Stimulated activated CD4-positive, alpha-beta T cell treated with anti-CD3 and anti-CD28 coated beads, Interleukin-1b, Interleukin-23, amount 100 ng/mL, for 4 hours (primary cell): ENCODE results near the gene PAX8.

Source experiments
- DNase-seq, 2 donors: peaks; one replicate each; pipeline ENCODE4 v3.0.0-alpha.2; 2020; ENCODE audit warnings: low read depth in 2 of 2

Gene PAX8

DNA sequence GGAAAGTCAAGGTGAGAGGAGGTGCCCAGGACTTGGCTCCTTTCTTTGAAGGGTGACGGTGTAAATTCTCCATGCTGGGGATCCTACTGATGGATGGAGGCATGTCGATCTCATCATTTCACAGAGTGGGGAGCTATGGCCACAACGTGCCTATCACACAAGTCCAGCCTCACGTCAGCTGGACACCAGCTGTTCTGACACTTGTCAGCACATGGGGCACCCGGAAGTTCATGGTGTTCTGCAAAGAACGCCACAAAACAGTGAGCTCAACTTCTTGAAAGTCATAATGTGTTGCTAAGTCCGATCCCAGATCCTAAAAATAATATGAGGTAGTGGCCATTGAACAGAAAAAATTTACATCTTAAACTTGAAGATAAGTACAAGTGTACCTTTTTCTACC, 12.3 kb downstream of the PAX8 start:
- DNase-seq: no peak

DNA sequence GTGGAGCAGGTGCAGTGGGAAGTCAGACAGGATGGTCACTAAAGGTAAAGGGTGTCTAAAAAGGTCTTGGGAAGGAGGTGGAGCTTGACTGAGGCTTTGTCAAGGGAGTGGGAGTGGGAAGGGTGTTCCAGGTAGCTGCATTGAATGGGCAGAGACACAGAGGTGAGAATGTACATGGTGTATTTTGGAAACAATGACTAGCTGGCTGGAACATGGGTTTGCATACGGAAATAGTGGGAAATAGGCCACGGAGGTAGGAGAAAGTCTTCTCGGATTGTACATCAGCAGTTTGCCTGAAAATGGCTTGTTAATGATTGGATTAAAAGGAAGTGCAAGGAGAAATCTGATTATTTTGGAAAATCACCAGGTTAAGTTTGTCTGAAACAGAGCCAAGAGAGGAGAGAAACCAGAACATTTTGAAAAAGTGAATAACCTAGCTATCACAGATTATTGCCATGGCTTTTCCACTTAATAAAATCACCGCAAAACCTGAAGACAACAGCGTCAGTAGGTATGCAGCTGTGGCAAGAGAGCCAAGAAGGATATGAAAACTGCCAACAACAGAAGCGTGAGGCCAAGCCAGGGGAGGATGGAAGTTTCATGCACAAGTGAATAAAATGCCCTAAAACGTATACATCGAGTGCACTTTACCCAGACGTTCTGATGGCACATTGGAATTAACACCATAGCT, 13.9 kb downstream of the PAX8 start:
- no peak for DNase-seq

DNA sequence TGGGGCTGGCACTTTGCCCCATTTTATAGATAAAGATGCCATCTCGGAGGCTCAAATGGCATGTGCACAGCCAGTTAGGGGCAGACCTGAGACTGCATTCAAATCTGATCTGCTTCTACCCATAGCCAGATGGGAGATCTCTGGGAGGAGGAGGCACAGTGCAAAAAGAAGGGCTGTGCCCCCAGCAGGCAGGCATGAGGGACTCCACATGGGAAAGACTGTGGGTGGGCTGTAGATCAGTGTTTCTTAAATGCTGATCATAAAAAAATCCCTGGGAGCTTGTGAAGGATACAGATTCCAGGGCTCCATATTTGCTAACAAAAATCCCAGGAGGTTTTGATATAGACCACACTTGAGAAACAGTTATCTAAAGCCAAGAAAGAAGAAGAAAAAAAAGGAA, 15.2 kb downstream of the PAX8 start:
- no peak for DNase-seq

DNA sequence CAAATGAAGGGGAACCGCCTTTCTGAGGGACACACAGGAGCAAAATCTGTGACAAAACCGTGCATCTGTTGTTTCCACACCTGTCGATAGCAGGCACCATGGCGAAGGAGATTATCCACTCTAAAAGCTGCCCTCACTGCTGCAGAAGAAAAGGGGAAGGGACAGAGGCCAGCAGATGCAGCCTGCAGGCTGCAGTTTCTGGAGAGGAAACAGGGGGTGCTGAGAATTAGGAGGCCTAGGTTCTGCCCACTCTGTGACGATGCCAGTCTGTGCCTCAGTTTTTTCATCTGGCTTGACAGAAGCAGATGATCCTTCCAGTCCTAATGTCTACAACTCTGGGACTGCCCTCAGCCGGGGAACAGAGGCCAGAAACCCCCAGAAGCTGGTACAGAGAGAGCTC, 17.7 kb downstream of the PAX8 start:
- DNase-seq: no peak

DNA sequence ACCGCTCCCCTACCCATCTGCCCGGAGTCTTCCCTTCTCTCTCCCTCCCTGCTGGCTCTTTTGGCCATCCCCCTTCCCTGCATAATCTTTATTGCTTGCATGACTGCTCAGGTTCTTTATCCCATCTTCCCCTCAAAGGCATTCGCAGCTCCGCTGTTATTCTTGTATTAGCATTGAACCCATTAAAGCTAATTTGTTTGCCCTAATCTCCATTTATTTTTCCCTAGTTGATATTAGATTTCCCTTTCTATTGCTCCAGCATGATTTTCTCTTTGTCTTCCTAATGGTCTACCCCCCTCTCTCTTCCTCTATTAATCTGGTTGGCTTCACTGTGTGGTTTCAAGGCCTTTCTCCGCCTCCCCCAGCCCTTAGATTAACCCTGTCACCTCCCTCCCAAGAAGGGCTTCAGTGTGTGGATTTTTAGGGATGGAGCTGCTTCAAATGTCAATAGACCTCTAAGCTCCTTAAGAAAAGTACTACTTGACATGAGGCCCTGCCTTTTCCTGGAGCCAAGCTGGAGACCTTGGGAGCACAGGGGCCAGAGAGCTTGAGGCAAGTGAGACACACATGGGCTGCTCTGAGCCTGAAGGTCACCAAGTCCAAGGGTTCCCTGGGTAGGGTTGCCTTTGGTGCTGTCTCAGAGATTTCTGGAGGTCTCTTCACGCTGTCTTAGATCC, 20.1 kb downstream of the PAX8 start:
- DNase-seq: no peak

DNA sequence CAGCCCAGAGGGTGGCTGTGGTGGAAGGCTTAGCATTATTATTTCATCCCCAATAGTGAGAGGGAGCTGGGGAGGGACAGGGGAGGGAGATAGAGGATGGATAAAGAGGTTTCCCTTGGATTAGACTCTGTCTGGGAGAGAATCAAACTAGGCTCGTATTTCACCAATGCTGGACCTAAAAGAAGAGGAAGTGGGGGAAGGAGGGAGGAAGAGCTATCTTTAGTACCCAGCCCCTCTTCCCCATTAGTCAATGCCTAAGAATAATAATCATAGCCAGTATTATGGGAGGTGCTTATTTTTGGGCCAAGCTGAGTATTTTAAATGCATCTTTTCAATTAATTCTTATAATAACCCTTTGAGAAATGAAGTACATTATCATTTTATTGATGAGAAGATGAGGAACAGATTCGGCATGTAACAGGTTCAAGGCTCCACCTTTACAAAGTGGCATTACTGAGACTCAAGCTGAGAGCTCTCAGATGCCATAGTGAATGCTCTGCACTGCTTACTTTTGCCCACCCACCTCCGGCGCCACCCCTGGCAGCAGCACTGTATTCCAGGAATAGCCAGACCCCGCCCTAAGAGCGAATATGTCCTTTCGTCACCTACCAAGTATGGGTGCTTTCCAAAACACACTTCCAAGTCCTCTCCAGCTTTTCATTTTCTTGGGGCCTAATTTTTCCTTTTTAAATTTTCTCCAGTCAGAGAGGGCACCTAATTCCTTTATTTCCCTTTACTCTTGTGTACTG, 21.0 kb downstream of the PAX8 start:
- no peak for DNase-seq

DNA sequence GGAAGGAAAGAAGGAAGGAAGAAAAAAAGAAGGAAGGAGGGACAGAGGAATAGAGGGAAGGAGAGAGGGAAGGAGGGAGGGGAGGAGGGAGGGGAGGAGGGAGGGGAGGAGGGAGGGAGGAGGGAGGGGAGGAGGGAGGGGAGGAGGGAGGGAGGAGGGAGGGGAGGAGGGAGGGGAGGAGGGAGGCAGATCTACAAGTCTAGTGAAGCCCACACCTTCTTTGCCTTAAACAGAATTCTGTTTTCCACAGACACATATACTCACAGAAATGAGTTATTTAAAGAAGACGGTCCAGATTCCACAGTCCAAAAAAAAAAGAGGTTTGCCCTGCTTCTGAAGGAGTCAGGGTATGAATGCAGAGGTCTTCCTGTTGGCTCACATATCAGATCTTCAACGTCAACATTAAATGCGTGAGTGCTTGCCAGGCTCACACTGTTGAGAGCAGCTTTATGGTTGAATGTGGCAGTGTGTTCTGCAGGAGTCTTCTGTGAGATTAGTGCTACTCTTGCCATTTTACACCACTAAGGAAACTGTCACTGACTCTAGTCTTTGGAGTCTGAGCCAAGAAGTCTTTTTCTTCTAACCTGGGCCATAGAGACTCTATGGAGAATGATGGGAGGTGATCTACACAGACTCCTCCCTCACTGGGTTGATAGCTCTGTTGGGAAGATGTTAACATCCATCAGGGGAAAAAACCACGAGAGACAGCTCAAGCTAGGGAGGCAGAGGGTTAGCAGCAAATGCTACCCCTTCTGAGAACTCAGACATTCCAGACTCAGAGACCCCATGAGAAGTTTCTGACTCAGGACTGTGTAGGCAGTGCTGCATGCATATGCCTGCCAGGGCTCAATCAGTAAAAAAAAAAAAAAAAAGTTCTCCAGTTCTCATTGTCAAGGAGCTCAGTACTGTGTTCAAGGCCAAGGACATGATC, 23.3 kb downstream of the PAX8 start:
- no peak for DNase-seq

DNA sequence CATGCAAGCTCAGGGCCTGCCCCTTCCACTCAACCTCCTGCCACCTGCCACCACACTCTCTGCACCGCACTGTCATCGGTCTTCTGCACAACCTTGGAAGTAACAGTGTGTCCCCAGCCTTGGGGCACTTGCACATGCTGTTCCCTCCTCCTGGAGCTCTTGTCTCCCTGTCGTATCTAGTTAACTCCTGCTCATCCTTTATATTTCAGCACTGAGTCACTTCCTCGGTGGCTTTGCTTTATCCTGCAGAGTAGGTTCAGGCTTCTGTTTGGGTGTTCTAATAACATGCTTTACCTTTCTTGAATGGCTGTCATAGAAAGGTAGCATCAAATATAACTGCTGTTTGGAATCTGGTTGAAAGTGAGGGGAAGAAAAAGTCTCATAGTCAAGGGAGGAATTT, 25.3 kb downstream of the PAX8 start:
- no peak for DNase-seq

DNA sequence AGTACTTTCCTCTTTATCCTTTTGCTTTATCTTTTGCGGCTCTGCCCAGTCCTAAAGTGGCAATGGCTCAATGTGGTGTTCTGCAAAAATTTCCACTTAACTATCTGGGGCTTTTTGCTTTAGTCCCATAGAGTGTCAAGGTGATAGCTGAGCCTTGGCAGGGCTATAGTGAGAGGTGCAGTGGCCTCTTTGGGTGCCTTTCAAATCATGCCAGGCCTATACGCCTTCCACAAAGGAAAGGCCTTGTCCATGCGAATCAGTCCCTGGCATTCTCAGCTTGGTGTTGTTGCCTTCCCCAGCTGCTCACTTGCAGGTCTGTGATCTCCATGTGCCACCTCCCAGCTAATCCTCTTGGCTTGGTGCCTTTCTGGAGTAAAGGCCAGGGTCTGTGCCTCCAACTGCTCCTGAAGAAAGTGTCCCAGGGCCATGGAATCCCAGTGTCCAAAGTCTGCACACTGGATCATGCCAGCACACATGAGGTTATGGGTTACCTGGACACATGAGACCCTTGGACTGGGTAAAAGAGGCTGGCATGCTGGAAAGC, 26.6 kb downstream of the PAX8 start:
- no peak for DNase-seq

DNA sequence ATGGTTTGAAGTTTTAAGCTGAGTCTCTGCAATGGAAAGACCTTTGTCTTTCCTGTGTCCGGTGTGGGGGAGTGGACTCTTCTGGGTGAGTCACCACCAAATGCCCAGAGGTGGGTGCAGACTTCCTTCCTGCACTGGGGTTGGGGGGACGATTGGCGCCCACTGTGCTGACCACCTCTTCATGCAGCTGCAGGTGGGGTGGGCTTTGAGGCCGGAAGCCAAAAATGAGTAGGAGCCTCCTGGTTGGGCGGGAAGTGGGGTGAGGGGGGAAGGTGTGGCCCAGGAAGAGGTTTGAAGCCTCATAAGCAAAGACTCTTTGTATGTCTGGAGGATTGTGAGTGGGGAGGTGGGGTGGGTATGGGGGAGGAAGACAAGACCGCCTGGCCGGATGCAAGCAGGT, 27.6 kb downstream of the PAX8 start:
- DNase-seq: no peak

DNA sequence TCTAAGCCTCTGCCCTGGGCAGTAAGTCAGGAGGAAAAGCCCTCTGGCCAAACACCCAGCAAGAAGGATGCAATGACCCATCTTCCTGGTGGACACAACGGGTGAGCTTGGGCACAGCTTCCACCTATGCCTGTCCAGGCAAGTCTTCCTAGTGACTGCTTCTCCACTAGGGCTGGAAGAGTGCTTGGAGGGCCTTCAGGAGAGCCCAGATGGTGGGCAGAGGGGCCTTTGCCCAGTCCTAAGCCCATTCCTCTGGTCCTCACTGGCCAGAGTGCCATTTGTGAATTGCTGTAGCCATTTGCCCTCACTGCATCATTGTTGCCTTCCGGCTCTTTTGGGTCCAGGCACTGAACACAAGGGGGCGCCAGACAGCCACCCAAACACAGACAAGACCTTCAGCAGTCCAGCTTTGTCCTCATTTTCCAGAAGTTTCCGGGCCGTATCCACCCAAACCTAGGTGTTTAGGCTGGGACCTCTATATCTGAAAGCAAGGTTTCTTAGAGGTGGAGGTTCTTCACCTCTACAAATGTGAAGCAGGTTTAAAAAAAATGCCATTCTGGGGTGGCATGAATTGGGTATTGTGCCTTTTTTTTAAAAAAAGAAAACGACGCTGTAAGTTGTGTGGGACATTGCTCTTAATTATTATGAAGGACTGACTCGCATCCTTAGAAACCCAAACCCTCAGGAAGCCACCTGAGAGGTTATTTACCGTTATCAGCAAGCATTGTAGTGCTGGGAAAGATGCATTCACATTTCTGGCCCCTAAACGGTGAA, 29.5 kb downstream of the PAX8 start:
- peak; percentile 65 to 66 for DNase-seq

DNA sequence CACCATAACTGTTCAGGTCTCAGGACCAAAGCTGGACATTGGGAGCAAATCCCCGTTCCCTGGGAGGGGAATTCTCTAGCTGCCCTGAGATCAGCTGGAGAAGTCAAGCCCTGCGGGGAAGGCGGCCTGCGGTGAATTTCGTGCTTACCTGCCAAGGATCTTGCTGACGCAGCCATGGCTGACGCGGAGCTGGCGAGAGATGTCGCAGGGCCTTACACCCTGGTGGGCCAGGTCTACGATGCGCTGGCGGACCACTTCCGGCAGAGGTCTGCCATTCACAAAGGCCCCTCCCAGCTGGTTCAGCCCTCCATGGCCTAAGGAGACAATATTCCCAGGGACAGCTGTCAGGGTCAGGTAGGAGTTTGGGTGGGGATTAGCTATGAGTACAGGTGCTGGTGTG, 32.1 kb downstream of the PAX8 start:
- no peak for DNase-seq

DNA sequence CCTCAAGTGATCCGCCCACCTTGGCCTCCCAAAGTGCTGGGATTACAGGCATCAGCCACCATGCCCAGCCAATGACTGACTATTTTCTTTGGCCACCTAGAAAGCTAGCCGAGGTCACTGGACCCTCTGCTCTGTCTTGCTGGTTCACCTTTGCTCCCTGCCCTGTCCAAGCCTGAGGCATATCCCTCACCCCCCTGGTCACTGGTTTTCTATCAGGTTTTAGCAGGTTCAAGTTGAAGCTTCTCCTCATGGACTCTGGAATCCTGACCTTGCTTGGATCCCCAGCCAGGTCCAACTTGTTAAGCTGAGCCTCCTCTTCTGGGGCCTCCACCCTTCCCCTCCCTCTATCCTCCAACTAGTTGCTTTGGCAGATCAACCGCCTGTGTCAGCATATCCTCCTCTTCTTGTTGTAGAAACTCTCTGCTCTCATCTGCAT, 33.4 kb downstream of the PAX8 start:
- no peak for DNase-seq

DNA sequence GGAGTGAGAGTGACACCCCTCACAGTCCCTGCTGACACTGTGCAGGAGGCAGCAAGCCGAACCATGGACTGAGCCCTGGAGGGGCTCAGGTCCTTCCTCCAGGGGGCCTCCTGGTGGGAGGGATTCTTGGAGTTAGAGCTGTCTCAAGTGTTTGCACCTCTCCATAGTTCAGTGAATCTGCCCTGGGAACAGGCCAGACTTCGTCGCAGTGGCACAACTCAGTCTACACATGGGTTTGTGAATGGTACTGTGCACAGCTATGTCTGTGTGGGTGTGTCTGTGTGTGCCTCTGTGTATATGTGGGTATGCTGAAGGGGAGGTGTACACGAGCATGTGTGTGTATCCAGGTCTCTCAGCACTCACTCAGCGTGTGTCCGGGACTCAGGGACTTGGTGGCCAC, 36.4 kb downstream of the PAX8 start:
- DNase-seq: no peak

DNA sequence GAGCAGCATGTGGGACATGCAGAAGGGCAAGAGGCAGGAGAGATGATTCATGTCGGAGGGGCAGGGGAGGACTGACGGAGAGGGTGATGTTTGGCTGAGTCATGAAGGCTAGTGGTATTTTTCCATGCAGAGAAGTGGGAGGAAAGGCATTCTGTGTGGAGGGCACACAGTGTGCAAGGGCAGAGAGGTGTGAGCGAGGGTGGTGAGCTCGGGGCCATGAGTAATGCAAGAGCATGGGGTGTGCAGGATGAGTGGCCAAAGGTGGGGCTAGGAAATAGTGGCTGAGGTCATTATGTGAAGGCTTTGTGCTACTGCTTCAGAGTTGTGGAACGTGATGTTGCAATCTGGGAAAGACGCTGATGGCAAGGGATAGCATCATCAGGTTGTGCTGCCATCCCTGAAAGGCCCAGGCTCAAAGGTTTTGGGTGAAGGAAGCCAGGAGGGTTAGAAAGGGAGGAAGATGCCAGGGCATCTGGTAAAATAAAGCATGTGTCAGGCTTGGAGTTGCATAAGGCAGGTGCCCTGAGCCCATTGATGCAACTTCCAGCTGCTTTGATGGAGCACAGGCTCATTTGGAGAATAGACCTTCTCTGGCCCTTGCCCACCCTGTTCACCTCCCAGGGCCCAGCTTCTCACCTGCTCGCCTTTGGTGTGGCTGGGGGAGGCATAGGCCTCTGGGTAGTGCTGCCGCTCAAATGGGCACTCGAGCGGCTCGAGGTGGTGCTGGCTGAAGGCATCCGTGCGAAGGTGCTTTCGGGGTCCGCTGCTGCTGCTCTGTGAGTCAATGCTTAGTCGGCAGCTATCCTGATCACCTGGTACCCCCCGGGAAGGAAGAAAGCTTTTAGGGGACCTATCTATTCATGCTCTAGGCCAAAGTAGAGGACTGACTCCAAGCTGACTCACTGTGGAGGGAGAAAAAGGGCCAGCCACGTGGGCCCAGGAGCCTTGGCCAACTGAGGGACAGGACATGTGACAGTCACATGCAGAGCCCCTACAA, 37.5 kb downstream of the PAX8 start:
- peak; percentile 28 to 33 for DNase-seq

DNA sequence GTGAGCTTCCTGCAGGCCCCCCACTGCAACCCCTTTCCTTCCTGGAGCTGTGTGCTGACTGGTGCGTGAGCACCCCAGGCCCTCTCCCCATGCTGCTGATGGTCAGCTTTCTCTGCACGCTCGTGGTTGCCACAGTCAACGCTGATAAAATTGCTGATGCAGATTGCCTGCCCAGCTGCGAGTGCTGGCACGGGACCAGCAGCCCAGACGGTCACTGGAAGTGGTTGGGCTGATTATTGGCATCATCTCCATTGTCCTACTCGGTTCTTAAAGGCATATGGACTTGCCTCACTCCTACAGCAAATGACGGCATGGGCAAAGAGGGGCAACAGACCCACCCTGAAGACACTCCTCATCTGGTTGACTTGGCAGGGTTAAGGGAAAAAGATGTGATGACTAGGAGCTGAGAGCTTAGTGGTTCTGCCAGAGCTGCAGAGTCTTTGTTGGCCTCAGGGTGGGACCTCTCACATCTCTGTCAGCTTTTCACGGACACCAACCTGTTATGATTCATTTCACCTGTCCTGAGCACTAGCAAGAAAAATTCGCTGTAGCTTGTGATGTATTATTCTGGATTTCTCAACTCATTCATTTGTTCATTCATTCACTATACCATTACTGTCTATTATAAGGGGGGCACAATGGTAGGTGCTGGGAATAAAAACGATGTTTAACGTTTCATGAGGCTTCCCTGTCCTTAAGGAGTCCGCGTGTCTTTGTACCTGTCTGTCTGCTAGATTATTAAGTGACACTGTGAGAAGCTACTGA, 38.4 kb downstream of the PAX8 start:
- DNase-seq: no peak

DNA sequence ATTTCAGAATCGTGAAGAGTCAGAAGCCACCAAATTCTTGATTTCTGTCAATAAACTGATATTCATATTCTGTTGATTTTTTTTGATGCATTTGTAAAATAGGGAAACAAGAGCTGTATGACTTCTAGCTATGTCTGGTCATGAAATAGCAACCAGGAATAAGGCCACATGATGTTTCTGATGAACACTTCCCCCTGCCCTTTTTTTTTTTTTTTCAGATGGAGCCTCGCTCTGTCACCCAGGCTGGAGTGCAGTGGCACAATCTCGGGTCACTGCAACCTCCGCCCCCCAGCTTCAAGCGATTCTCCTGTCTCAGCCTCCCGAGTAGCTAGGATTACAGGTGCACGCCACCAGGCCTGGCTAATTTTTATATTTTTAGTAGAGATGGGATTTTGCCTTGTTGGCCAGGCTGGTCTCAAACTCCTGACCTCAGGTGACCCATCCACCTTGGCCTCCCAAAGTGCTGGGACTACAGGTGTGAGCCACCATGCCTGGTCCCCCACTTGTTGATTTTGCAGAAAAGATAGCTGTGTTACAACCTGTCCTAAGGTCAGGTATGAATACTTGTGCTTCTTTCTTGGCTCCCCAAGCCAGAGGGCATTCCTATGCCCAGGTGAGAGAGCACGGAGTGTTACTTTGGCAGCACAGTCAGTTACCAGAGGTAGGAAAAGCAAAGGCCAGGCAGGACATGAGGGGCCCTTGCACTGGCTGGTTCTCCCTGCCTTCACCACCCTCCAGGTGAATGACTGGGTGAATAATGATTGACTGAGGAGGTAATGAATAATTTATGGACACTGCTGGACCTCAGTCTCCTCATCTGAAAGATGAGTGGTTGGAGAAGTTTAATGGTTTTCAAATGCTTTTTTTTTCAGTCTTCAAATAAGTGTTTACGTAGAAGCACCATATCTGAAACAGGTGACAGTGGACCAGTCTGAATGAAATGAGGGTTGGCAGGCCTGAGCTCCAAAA, 39.6 kb downstream of the PAX8 start:
- no peak for DNase-seq
